HCT116 (cell line): ENCODE data around the gene APBA1. TPM values are rescaled to one million over a fixed set of nuclear protein-coding genes. Genes with fewer than 3 reads are reported as not detected.

Experiments
- ATAC-seq: fragments of 200-7000 bp; cut with Tn5 transposase; 2 replicates; pipeline ENCODE4 v1.9.1; 2020; ENCODE audit warnings: mild to moderate bottlenecking, moderate library complexity
- BruUV-seq: library from RNA; stranded (reverse); fragments of 400-500 nt; replicated peaks from 2 replicates; lab custom pipeline; 2021; lab: Mats Ljungman, UMichigan
- CTCF ChIA-PET: fragments of 300-600 bp; sonication (Branson Sonifier 250); formaldehyde crosslinking; loops from one replicate; lab custom pipeline; 2021; ENCODE audit warnings: antibody characterized with exemption; lab: Charles Lee
- POLR2A ChIA-PET: fragments of 300-600, 350-600 bp; sonication (Branson Sonifier 250); formaldehyde crosslinking; loops from one replicate; lab custom pipeline; 2021; ENCODE audit warnings: antibody characterized with exemption; lab: Charles Lee
- RAD21 ChIA-PET, 2 experiments: fragments of 300-600 bp; sonication (Branson Sonifier 250); formaldehyde crosslinking; loops; one replicate each; lab custom pipeline; 2023; ENCODE audit warnings: low total read pairs in 2 of 2; ENCODE audit not compliant: uncharacterized antibody in 2 of 2, unreplicated experiment in 2 of 2, low non-redundant PET in 1 of 2; lab: Charles Lee
- DNase-seq: peaks from one replicate; pipeline ENCODE4 v3.0.0-alpha.2; 2010; ENCODE audit warnings: low read depth, low spot score
- H2AFZ ChIP-seq: fragments of 200-600 bp; shearing (Covaris generic), sonication (generic); 2 replicates; pipeline ENCODE4 v1.6.1; 2017; ENCODE audit warnings: low read depth, mixed run types, mixed read lengths, antibody characterized with exemption, low read length; ENCODE audit not compliant: poor library complexity, severe bottlenecking
- H3K27ac ChIP-seq: 2 replicates; pipeline ENCODE4 v1.5.1; 2012; ENCODE audit warnings: low read depth, low read length
- H3K27me3 ChIP-seq: fragments of 200-600 bp; sonication (generic); 2 replicates; pipeline ENCODE4 v1.6.1; 2016; ENCODE audit warnings: mixed run types, low read length, mixed read lengths; ENCODE audit not compliant: insufficient read depth
- H3K36me3 ChIP-seq, 2 experiments: fragments of 200-500 bp in 1 of 2; fragments of 200-600 bp in 1 of 2; sonication (Bioruptor generic) in 1 of 2; sonication (generic) in 1 of 2; 2 replicates each; pipeline versions ENCODE4 v1.5.1 to v1.6.1; 2014 to 2016; ENCODE audit warnings: low read length in 2 of 2, inconsistent platforms in 1 of 2, mixed read lengths in 1 of 2, mixed run types in 1 of 2; ENCODE audit not compliant: insufficient read depth in 2 of 2, control insufficient read depth in 1 of 2
- H3K4me1 ChIP-seq, 2 experiments: fragments of 200-600 bp in 1 of 2; sonication (generic) in 1 of 2; 2 replicates each; pipeline versions ENCODE4 v1.5.1 to v1.6.1; 2012 to 2017; ENCODE audit warnings: low read length in 2 of 2, inconsistent platforms in 1 of 2, mild to moderate bottlenecking in 1 of 2, mixed read lengths in 1 of 2, mixed run types in 1 of 2, moderate library complexity in 1 of 2; ENCODE audit not compliant: insufficient read depth in 2 of 2, control insufficient read depth in 1 of 2
- H3K4me2 ChIP-seq: fragments of 200-600 bp; sonication (generic); 2 replicates; pipeline ENCODE4 v1.6.1; 2017; ENCODE audit warnings: mixed run types, low read length, mixed read lengths
- H3K4me3 ChIP-seq, 2 experiments: fragments of 200-600 bp in 1 of 2; sonication (generic) in 1 of 2; replicated peaks in 1 of 2; 2 replicates each; pipeline ENCODE4 v1.5.1; 2011 to 2016; ENCODE audit warnings: low read length in 2 of 2, control low read depth in 1 of 2, low read depth in 1 of 2, mild to moderate bottlenecking in 1 of 2, mixed read lengths in 1 of 2, mixed run types in 1 of 2
- H3K79me2 ChIP-seq: fragments of 200-600 bp; sonication (generic); 2 replicates; pipeline ENCODE4 v1.6.1; 2017; ENCODE audit warnings: mild to moderate bottlenecking, mixed run types, low read length, moderate library complexity, mixed read lengths; ENCODE audit not compliant: insufficient read depth
- H3K9ac ChIP-seq: fragments of 200-600 bp; sonication (generic); 2 replicates; pipeline ENCODE4 v1.6.1; 2016; ENCODE audit warnings: low read length, mixed read lengths
- H3K9me2 ChIP-seq: fragments of 200-600 bp; sonication (generic), shearing (Covaris generic); 2 replicates; pipeline ENCODE4 v1.6.1; 2017; ENCODE audit warnings: mixed run types, mild to moderate bottlenecking, moderate library complexity; ENCODE audit not compliant: insufficient read depth
- H3K9me3 ChIP-seq, 2 experiments: fragments of 200-500 bp in 1 of 2; fragments of 200-600 bp in 1 of 2; sonication (Bioruptor generic) in 1 of 2; sonication (generic) in 1 of 2; 2 replicates each; pipeline ENCODE4 v1.6.1; 2014 to 2017; ENCODE audit warnings: low read length in 2 of 2, mixed read lengths in 2 of 2, inconsistent platforms in 1 of 2, low read depth in 1 of 2, mild to moderate bottlenecking in 1 of 2, mixed run types in 1 of 2, moderate library complexity in 1 of 2; ENCODE audit not compliant: control insufficient read depth in 1 of 2, insufficient read depth in 1 of 2
- H4K20me1 ChIP-seq: fragments of 200-600 bp; sonication (generic), shearing (Covaris generic); 2 replicates; pipeline ENCODE4 v1.6.1; 2017; ENCODE audit warnings: mixed run types, mild to moderate bottlenecking, moderate library complexity; ENCODE audit not compliant: insufficient read depth
- CBX3 ChIP-seq: IDR thresholded peaks from 2 replicates; pipeline ENCODE4 v1.6.1; 2012; ENCODE audit warnings: low read depth
- EGR1 ChIP-seq: IDR thresholded peaks from 2 replicates; pipeline ENCODE4 v1.6.1; 2012; ENCODE audit warnings: low read depth
- FOSL1 ChIP-seq: IDR thresholded peaks from 2 replicates; pipeline ENCODE4 v1.6.1; 2012; ENCODE audit warnings: low read depth
- MAX ChIP-seq: IDR thresholded peaks from 2 replicates; pipeline ENCODE4 v1.6.1; 2012
- SIN3A ChIP-seq: IDR thresholded peaks from 2 replicates; pipeline ENCODE4 v1.6.1; 2012; ENCODE audit warnings: low read depth
- SP1 ChIP-seq: IDR thresholded peaks from 2 replicates; pipeline ENCODE4 v1.6.1; 2012; ENCODE audit warnings: low read depth
- TCF7L2 ChIP-seq: IDR thresholded peaks from 2 replicates; pipeline ENCODE4 v1.7.0; 2011; ENCODE audit warnings: borderline replicate concordance, inconsistent platforms; ENCODE audit not compliant: insufficient read depth, insufficient read length; ENCODE audit errors: extremely low read depth
- YY1 ChIP-seq: IDR thresholded peaks from 2 replicates; pipeline ENCODE4 v1.6.1; 2011; ENCODE audit warnings: low read length, low read depth, moderate library complexity, mild to moderate bottlenecking; ENCODE audit not compliant: insufficient replicate concordance; ENCODE audit errors: extremely low read depth
- ZFX ChIP-seq: fragments of 450-650 bp; IDR thresholded peaks from 2 replicates; pipeline ENCODE4 v1.6.1; 2017
- intact Hi-C: fragments of 100-400 bp; cut with micrococcal nuclease; formaldehyde crosslinking; loops from 2 replicates; pipeline ENCODE4 v1.10.0; 2022
- total RNA-seq: library from RNA; stranded (reverse); gene quantifications from one replicate; pipeline ENCODE4 v1.2.1, GENCODE V29; 2021; ENCODE audit not compliant: unreplicated experiment
- TF ChIP-seq, protein P1 (sequence below): IDR thresholded peaks from 2 replicates; pipeline ENCODE4 v1.6.1; 2012; ENCODE audit warnings: low read depth
- TF ChIP-seq, protein P2 (sequence below): IDR thresholded peaks from 2 replicates; pipeline ENCODE4 v1.6.1; 2011; ENCODE audit warnings: mild to moderate bottlenecking, low read length, moderate library complexity; ENCODE audit not compliant: insufficient replicate concordance; ENCODE audit errors: extremely low read depth

Gene APBA1
- total RNA-seq, 1 experiment from 2014 or later: 0.20 TPM

DNA sequence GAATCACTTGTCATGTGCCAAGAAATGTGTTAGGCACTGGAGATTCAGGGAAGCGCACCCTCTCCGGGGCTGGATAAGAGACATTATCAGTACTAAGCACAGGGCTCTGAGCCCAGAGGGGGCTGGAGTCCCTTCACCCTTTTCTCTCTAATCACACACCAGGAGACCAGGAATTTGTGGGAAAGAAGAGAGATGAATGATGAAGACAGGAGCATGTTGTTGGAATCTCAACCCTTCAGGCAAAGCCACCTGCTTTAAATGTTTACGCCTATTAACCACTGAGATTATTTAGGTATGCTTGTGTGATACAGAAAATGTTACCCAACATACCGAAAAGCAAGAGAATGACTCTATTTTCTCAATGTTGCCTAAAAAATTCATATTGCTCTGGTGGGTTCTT lies 227.4 kb downstream of the APBA1 start:
- H3K9me2 ChIP-seq: no peaks in the 10 kb centered on the region
- peaks cover 33% of the 10 kb centered on the region; the same call in 1 of the 2 replicates for H3K27me3 ChIP-seq
- no peaks in the 10 kb centered on the region for H3K4me1 ChIP-seq
- no peak overlapping the region for H3K4me3 ChIP-seq
- no peak overlapping the region for H3K27ac ChIP-seq
- no peaks in the 10 kb centered on the region for H3K36me3 ChIP-seq
- no peaks in the 10 kb centered on the region for H3K79me2 ChIP-seq
- ATAC-seq: no peak
- H2AFZ ChIP-seq: no peak overlapping the region
- RAD21 ChIA-PET: no interaction called here
- intact Hi-C loops: no loop called here
- H4K20me1 ChIP-seq: no peaks in the 10 kb centered on the region
- no peak overlapping the region for H3K9ac ChIP-seq
- no peak overlapping the region for H3K4me2 ChIP-seq
- CTCF ChIA-PET: no interaction called here
- no TSS peak for BruUV-seq
- no peaks in the 10 kb centered on the region for H3K9me3 ChIP-seq
- no peak for TF ChIP-seq SIN3A
- TF ChIP-seq CBX3: no peak
- no peak for TF ChIP-seq ZFX
- TF ChIP-seq SP1: no peak
- TF ChIP-seq, protein P1, sequence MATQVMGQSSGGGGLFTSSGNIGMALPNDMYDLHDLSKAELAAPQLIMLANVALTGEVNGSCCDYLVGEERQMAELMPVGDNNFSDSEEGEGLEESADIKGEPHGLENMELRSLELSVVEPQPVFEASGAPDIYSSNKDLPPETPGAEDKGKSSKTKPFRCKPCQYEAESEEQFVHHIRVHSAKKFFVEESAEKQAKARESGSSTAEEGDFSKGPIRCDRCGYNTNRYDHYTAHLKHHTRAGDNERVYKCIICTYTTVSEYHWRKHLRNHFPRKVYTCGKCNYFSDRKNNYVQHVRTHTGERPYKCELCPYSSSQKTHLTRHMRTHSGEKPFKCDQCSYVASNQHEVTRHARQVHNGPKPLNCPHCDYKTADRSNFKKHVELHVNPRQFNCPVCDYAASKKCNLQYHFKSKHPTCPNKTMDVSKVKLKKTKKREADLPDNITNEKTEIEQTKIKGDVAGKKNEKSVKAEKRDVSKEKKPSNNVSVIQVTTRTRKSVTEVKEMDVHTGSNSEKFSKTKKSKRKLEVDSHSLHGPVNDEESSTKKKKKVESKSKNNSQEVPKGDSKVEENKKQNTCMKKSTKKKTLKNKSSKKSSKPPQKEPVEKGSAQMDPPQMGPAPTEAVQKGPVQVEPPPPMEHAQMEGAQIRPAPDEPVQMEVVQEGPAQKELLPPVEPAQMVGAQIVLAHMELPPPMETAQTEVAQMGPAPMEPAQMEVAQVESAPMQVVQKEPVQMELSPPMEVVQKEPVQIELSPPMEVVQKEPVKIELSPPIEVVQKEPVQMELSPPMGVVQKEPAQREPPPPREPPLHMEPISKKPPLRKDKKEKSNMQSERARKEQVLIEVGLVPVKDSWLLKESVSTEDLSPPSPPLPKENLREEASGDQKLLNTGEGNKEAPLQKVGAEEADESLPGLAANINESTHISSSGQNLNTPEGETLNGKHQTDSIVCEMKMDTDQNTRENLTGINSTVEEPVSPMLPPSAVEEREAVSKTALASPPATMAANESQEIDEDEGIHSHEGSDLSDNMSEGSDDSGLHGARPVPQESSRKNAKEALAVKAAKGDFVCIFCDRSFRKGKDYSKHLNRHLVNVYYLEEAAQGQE: no peak
- TF ChIP-seq EGR1: no peak
- TF ChIP-seq FOSL1: no peak
- TF ChIP-seq YY1: no peak
- no peak for TF ChIP-seq MAX
- TF ChIP-seq, protein P2, sequence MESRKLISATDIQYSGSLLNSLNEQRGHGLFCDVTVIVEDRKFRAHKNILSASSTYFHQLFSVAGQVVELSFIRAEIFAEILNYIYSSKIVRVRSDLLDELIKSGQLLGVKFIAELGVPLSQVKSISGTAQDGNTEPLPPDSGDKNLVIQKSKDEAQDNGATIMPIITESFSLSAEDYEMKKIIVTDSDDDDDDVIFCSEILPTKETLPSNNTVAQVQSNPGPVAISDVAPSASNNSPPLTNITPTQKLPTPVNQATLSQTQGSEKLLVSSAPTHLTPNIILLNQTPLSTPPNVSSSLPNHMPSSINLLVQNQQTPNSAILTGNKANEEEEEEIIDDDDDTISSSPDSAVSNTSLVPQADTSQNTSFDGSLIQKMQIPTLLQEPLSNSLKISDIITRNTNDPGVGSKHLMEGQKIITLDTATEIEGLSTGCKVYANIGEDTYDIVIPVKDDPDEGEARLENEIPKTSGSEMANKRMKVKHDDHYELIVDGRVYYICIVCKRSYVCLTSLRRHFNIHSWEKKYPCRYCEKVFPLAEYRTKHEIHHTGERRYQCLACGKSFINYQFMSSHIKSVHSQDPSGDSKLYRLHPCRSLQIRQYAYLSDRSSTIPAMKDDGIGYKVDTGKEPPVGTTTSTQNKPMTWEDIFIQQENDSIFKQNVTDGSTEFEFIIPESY: no peak
- no peak for TF ChIP-seq TCF7L2
- POLR2A ChIA-PET: no interaction called here
- no peak for DNase-seq
